ENCODE results near the gene YJEFN3.

YJEFN3 gene

GRCh38 chr19:19489804-19490204 lies 38.9 kb upstream of the YJEFN3 start:
- no peaks in the 10 kb centered on the region for H3K27me3 ChIP-seq (ENCODE audit: control insufficient read depth, insufficient read depth, low read length)
- no peak overlapping the region for H3K4me3 ChIP-seq (ENCODE audit: low read depth, low read length)
- H3K9ac ChIP-seq (ENCODE audit: low read depth, low read length): no peak overlapping the region
- peaks cover 9% of the 10 kb centered on the region for H3K4me1 ChIP-seq (ENCODE audit: control insufficient read depth, insufficient read depth, low read length)
- peaks cover 22% of the 10 kb centered on the region for H3K36me3 ChIP-seq (ENCODE audit: control insufficient read depth, insufficient read depth, low read length)
- H3K9me3 ChIP-seq (ENCODE audit: control insufficient read depth, insufficient read depth, low read length): no peaks in the 10 kb centered on the region

- H3K4me3 ChIP-seq (ENCODE audit: low read depth, low read length): no peak overlapping the region
- no peak overlapping the region for H3K9ac ChIP-seq (ENCODE audit: low read depth, low read length)
- peaks cover 24% of the 10 kb centered on the region for H3K36me3 ChIP-seq (ENCODE audit: control insufficient read depth, insufficient read depth, low read length)
- H3K9me3 ChIP-seq (ENCODE audit: control insufficient read depth, insufficient read depth, low read length): no peaks in the 10 kb centered on the region
- H3K27me3 ChIP-seq (ENCODE audit: control insufficient read depth, insufficient read depth, low read length): no peaks in the 10 kb centered on the region
- peaks cover 9% of the 10 kb centered on the region for H3K4me1 ChIP-seq (ENCODE audit: control insufficient read depth, insufficient read depth, low read length)
Measured at GRCh38 chr19:19490214-19490968, 38.3 kb upstream of the YJEFN3 start.

GRCh38 chr19:19491321-19492025 lies 37.2 kb upstream of the YJEFN3 start:
- H3K4me1 ChIP-seq (ENCODE audit: control insufficient read depth, insufficient read depth, low read length): peaks cover 9% of the 10 kb centered on the region
- H3K9ac ChIP-seq (ENCODE audit: low read depth, low read length): no peak overlapping the region
- no peaks in the 10 kb centered on the region for H3K9me3 ChIP-seq (ENCODE audit: control insufficient read depth, insufficient read depth, low read length)
- no peaks in the 10 kb centered on the region for H3K27me3 ChIP-seq (ENCODE audit: control insufficient read depth, insufficient read depth, low read length)
- no peak overlapping the region for H3K4me3 ChIP-seq (ENCODE audit: low read depth, low read length)
- peaks cover 35% of the 10 kb centered on the region for H3K36me3 ChIP-seq (ENCODE audit: control insufficient read depth, insufficient read depth, low read length)

- Histone ChIP-seq H3K4me3 (ENCODE audit: low read depth, low read length) (no peak overlapping the region), H3K27me3 (ENCODE audit: control insufficient read depth, insufficient read depth, low read length) (no peaks in the 10 kb centered on the region), H3K9ac (ENCODE audit: low read depth, low read length) (no peak overlapping the region), H3K4me1 (ENCODE audit: control insufficient read depth, insufficient read depth, low read length) (peaks cover 9% of the 10 kb centered on the region), H3K36me3 (ENCODE audit: control insufficient read depth, insufficient read depth, low read length) (peaks cover 42% of the 10 kb centered on the region), H3K9me3 (ENCODE audit: control insufficient read depth, insufficient read depth, low read length) (no peaks in the 10 kb centered on the region)
Measured at GRCh38 chr19:19492026-19492610, 36.6 kb upstream of the YJEFN3 start.

- Histone ChIP-seq H3K36me3 (ENCODE audit: control insufficient read depth, insufficient read depth, low read length) (peaks cover 56% of the 10 kb centered on the region), H3K4me1 (ENCODE audit: control insufficient read depth, insufficient read depth, low read length) (peaks cover under 1% of the 10 kb centered on the region), H3K9me3 (ENCODE audit: control insufficient read depth, insufficient read depth, low read length) (no peaks in the 10 kb centered on the region)
Measured at GRCh38 chr19:19493841-19494546, 34.7 kb upstream of the YJEFN3 start.

GRCh38 chr19:19495614-19496603 lies 32.8 kb upstream of the YJEFN3 start:
- Histone ChIP-seq H3K4me3 (ENCODE audit: low read depth, low read length) (no peak overlapping the region), H3K9me3 (ENCODE audit: control insufficient read depth, insufficient read depth, low read length) (no peaks in the 10 kb centered on the region), H3K27me3 (ENCODE audit: control insufficient read depth, insufficient read depth, low read length) (no peaks in the 10 kb centered on the region), H3K36me3 (ENCODE audit: control insufficient read depth, insufficient read depth, low read length) (peaks cover 75% of the 10 kb centered on the region), H3K4me1 (ENCODE audit: control insufficient read depth, insufficient read depth, low read length) (no peaks in the 10 kb centered on the region), H3K9ac (ENCODE audit: low read depth, low read length) (peak overlapping the region; percentile 12)

More at GRCh38 chr19:19493841-19494546, 34.7 kb upstream of the YJEFN3 start:
- Histone ChIP-seq H3K4me3 (ENCODE audit: low read depth, low read length) (no peak overlapping the region), H3K27me3 (ENCODE audit: control insufficient read depth, insufficient read depth, low read length) (no peaks in the 10 kb centered on the region), H3K9ac (ENCODE audit: low read depth, low read length) (no peak overlapping the region)

- no peaks in the 10 kb centered on the region for H3K27me3 ChIP-seq (ENCODE audit: control insufficient read depth, insufficient read depth, low read length)
- H3K36me3 ChIP-seq (ENCODE audit: control insufficient read depth, insufficient read depth, low read length): peaks cover 92% of the 10 kb centered on the region
- H3K4me3 ChIP-seq (ENCODE audit: low read depth, low read length): no peak overlapping the region
- H3K9ac ChIP-seq (ENCODE audit: low read depth, low read length): no peak overlapping the region
- no peaks in the 10 kb centered on the region for H3K4me1 ChIP-seq (ENCODE audit: control insufficient read depth, insufficient read depth, low read length)
- no peaks in the 10 kb centered on the region for H3K9me3 ChIP-seq (ENCODE audit: control insufficient read depth, insufficient read depth, low read length)
Measured at GRCh38 chr19:19498255-19498991, 30.3 kb upstream of the YJEFN3 start.

- Histone ChIP-seq H3K4me3 (ENCODE audit: low read depth, low read length) (no peak overlapping the region), H3K4me1 (ENCODE audit: control insufficient read depth, insufficient read depth, low read length) (no peaks in the 10 kb centered on the region), H3K9ac (ENCODE audit: low read depth, low read length) (no peak overlapping the region), H3K9me3 (ENCODE audit: control insufficient read depth, insufficient read depth, low read length) (no peaks in the 10 kb centered on the region), H3K36me3 (ENCODE audit: control insufficient read depth, insufficient read depth, low read length) (peaks cover 87% of the 10 kb centered on the region), H3K27me3 (ENCODE audit: control insufficient read depth, insufficient read depth, low read length) (no peaks in the 10 kb centered on the region)
Measured at GRCh38 chr19:19499272-19499995, 29.3 kb upstream of the YJEFN3 start.

GRCh38 chr19:19500975-19501644 lies 27.6 kb upstream of the YJEFN3 start:
- H3K4me1 ChIP-seq (ENCODE audit: control insufficient read depth, insufficient read depth, low read length): no peaks in the 10 kb centered on the region
- H3K27me3 ChIP-seq (ENCODE audit: control insufficient read depth, insufficient read depth, low read length): no peaks in the 10 kb centered on the region
- no peak overlapping the region for H3K9ac ChIP-seq (ENCODE audit: low read depth, low read length)
- H3K9me3 ChIP-seq (ENCODE audit: control insufficient read depth, insufficient read depth, low read length): no peaks in the 10 kb centered on the region
- peaks cover 89% of the 10 kb centered on the region for H3K36me3 ChIP-seq (ENCODE audit: control insufficient read depth, insufficient read depth, low read length)
- H3K4me3 ChIP-seq (ENCODE audit: low read depth, low read length): no peak overlapping the region
